ENCODE data around the gene DRG1. TPM values are rescaled to one million over a fixed set of nuclear protein-coding genes. Genes with fewer than 3 reads are reported as not detected.
"Not testable (repeated sequence)": the region's sequence is repeated elsewhere in the genome, so short reads cannot be mapped to it uniquely, and the experiment has no call there.

DRG1 gene
- total RNA-seq, 1 experiment from 2014 or later = 73.6 TPM

DNA sequence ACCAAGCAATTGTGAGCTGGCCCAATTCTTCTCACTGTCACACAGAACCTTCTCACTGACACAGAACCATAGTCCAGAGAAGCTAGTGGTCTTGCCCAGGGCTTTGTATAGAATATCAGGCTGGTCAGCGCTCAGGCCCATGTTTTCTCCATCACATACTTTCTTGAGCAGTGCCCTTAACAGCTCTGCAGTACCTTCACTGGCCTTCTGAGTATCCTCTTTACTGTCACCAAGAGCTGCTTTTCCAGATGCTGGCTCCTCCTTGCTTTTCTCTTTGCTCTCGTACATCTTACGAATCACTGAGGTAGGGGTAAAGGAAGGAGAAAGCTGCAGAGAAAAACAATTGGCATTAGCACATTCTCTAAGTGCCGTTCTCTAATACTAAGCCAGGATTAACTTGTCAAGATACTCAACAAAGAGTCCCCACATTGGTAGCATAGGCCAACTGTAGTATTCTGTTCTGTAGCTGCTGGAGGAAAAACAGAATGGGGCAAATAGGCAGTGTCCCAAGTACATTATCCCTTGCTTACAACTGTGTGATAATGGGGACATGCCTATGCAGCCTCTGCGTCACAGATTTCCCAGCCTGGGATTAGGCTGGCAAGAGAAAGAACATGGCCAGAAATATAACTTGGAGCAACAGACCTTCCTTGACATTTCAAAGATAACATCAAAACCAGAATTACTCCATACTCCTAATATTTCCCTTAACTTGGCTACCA, 43.5 kb downstream of the DRG1 start:
- no peak for DNase-seq (ENCODE audit: low spot score)

DNA sequence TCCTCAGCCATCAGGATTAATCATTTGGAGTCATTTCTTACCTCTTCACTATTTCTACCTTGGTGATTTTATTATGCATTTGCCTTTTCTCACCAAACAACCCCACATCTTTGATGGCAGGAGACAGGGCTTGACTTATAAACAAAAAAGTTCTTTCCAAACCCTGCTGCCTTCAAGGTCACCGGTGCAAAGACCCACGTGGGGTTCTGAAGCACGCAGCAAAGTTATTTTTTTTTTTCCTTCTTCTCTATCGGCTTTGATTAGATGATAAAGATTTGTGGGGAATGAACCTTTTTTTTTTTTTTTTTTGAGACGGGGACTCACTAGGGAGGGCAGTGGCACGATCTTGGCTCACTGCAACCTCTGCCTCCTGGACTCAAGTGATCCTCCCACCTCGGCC, 44.1 kb downstream of the DRG1 start:
- no peak for DNase-seq (ENCODE audit: low spot score)

- DNase-seq (ENCODE audit: low spot score) = no peak
Measured at GRCh38 chr22:31445642-31446041, 46.2 kb downstream of the DRG1 start.

- DNase-seq (ENCODE audit: low spot score) = no peak
Measured at GRCh38 chr22:31446208-31446607, 46.8 kb downstream of the DRG1 start.

DNA sequence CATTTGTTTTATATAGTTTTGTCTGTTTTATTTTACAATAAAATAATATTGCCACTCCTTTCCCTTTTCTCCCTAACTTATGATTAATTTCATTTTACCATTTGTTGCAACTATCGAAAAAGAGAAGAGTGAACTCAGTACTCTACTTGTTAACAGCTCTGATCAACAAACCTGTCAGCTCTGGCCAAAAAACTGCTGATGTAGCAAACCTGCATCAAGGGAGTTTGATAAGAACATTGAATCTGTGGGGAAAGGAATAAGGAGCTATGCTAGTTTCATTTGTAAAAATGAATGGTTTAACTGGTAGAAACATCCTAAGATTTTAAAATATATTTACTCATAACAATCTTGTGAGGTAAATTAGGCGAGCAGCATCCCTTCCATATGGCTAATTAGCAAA, 47.4 kb downstream of the DRG1 start:
- DNase-seq (ENCODE audit: low spot score) = no peak

DNA sequence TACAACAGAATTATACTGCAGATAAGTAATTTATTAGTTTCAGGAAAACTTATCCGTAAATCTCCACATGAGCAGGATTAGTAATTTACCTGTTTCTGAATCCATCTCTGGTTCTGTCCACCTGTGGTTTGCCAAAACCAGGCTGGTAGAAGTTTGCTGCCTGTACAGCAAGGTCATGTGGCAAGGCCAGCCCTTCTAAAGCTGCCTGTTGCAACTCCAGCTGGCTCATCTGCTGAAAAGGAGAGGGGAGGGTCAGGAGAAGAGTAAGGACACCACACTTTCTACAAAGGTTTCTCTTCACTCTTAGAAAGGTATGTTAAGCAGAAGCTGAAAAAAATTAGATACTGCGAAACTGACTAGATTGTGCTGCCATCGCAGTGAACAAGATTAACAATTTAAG, 47.9 kb downstream of the DRG1 start:
- DNase-seq (ENCODE audit: low spot score) = no peak

GRCh38 chr22:31448382-31448781, 49.0 kb downstream of the DRG1 start:
- no peak for DNase-seq (ENCODE audit: low spot score)

DNA sequence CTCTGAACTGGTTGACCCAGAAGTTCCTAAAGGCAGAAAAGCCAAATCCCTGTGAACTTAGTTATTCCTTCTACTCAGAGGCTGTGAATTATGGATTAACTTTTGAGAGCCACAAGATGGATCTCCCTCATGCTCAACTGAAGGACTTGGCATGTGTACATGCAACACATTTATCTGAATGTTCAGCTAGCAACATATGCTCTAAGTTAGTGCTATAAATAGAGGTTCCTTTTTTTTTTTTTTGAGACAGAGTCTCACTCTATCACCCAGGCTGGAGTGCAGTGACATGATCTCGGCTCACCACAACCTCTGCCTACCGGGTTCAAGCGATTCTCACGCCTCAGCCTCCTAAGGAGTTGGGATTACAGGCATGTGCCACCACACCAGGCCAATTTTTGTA, 50.1 kb downstream of the DRG1 start:
- no peak for DNase-seq (ENCODE audit: low spot score)

- peak; percentile 8 for DNase-seq (ENCODE audit: low spot score)
Measured at GRCh38 chr22:31451709-31452571, 52.5 kb downstream of the DRG1 start.

DNA sequence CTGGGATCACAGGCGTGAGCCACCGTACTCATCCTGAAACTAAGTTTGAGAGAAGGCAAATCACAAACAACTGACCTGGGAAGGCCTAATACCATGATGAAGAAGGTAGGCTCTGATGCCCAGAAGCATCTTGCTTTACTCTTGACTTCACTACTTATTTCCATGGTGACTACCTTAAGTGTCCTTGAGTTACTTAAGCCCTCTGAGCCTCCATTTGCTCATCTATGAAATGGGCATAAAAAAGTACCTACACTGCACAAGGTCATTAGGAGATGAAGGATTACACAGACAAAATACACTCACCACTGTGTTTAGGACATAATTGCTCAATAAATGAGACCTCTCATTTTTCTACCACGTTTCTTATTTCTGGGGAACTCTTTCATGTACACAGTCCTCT, 62.3 kb downstream of the DRG1 start:
- DNase-seq (ENCODE audit: low spot score) = no peak

GRCh38 chr22:31465307-31465706, 65.9 kb downstream of the DRG1 start:
- DNase-seq (ENCODE audit: low spot score) = no peak

- DNase-seq (ENCODE audit: low spot score) = no peak
Measured at GRCh38 chr22:31474743-31475142, 75.3 kb downstream of the DRG1 start.

GRCh38 chr22:31475800-31476199, 76.4 kb downstream of the DRG1 start:
- DNase-seq (ENCODE audit: low spot score) = no peak

DNA sequence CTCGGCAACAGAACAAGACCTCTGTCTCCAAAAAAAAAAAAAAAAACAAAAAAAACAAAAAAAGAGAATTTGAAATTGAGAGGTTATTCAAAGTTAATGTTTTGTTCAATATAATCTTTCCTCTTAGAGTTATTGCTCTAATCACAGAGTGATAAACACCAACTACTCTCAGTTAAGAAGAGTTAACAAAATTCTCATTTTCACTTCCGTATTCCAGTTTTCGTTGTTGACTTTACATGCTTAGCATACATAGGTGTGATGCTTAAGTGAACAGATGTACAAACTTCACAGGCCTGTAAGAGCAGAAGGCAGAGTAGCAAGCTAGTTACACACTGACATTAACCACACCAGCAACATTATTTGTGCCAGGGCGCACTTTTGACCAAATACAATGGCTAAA, 77.9 kb downstream of the DRG1 start:
- no peak for DNase-seq (ENCODE audit: low spot score)

DNA sequence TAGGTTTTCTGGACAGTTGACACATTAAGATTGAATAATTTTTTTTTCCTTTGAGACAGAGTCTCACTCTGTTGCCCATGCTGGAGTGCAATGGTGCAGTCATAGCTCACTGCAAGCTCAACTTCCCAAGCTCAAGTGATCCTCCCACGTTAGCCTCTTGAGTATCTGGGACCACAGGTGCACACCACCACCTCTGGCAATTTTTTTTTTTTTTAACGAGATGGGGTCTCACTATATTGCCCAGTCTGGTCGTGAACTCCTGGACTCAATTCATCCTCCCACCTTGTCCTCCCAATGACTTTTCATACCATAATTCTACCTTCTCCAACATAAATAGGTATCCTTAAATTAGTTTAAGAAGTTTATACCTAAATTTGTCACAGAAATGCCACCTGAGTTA, 81.7 kb downstream of the DRG1 start:
- no peak for DNase-seq (ENCODE audit: low spot score)

DNA sequence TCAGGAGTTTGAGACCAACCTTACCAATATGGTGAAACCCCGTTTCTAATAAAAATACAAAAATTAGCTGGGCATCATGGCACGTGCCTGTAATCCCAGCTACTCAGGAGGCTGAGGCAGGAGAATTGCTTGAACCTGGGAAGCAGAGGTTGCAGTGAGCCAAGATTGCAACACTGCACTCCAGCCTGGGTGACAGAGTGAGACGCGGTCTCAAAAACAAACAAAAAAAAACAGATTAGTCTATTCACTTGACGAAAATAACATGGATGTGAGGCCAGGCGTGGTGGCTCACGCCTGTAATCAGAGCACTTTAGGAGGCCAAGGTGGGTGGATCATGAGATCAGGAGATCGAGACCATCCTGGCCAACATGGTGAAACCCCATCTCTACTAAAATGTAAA, 83.1 kb downstream of the DRG1 start:
- DNase-seq (ENCODE audit: low spot score) = not testable (repeated sequence)

Other genes starting within 250 kb of the DRG1 start
- 16.5 and 17.7 TPM in 2 replicates for gene RNF185, start 239.4 kb upstream of the DRG1 start, total RNA-seq (2014; rRNA removed; shearing (Covaris generic))
- 3.8 and 4.9 TPM in 2 replicates for gene LIMK2, start 187.3 kb upstream of the DRG1 start, total RNA-seq (2014; rRNA removed; shearing (Covaris generic))
- 0.62 and 1.6 TPM in 2 replicates for gene PIK3IP1, start 107.1 kb upstream of the DRG1 start, total RNA-seq (2014; rRNA removed; shearing (Covaris generic))
- gene PATZ1, start 53.3 kb upstream of the DRG1 start, total RNA-seq (2014; rRNA removed; shearing (Covaris generic)) = 4.7 and 7.2 TPM in 2 replicates
- gene EIF4ENIF1, start 90.2 kb downstream of the DRG1 start, total RNA-seq (2014; rRNA removed; shearing (Covaris generic)) = 3.4 and 6.1 TPM in 2 replicates
- gene SFI1, start 96.9 kb downstream of the DRG1 start, total RNA-seq (2014; rRNA removed; shearing (Covaris generic)) = 2.8 and 3.3 TPM in 2 replicates

All from H4 (cell line).